Sigmoid colon (tissue), 4 donors: ENCODE data around the gene TNRC18.

Source experiments
- POLR2AphosphoS5 ChIP-seq, 4 donors: sonication (generic); formaldehyde crosslinking; IDR thresholded peaks; one replicate each; pipeline ENCODE4 v1.6.1; 2017; ENCODE audit warnings: antibody characterized with exemption in 4 of 4
- TF ChIP-seq, protein P1 (sequence below), 4 experiments: fragments of 450-650 bp in 3 of 4; fragments of 200-600 bp in 1 of 4; IDR thresholded peaks; one replicate each; pipeline ENCODE4 v1.5.1; 2016 to 2019; ENCODE audit warnings: antibody characterized with exemption in 4 of 4, mild to moderate bottlenecking in 3 of 4, moderate library complexity in 2 of 4

DNA sequence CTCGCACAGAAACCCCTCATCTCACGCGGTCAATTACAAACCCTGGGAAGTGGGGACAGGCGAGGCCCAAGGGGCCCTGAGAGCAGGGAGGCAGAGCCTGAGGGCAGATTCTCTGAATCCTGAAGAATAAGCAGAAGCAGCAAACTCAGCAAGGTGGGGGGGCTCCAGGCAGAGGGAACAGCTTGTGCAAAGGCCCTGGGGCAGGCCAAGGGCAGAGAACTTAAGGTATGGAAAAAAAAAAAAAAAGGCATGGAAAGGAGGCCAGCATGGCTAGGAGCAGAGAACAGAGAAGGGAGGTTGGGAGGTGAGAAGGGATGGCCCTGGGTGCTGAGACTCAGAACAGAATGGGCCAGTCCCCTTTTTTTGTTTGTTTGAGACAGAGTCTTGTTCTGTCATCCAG is 32.8 kb upstream of the TNRC18 start:
- TF ChIP-seq, protein P1, sequence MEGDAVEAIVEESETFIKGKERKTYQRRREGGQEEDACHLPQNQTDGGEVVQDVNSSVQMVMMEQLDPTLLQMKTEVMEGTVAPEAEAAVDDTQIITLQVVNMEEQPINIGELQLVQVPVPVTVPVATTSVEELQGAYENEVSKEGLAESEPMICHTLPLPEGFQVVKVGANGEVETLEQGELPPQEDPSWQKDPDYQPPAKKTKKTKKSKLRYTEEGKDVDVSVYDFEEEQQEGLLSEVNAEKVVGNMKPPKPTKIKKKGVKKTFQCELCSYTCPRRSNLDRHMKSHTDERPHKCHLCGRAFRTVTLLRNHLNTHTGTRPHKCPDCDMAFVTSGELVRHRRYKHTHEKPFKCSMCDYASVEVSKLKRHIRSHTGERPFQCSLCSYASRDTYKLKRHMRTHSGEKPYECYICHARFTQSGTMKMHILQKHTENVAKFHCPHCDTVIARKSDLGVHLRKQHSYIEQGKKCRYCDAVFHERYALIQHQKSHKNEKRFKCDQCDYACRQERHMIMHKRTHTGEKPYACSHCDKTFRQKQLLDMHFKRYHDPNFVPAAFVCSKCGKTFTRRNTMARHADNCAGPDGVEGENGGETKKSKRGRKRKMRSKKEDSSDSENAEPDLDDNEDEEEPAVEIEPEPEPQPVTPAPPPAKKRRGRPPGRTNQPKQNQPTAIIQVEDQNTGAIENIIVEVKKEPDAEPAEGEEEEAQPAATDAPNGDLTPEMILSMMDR (IDR thresholded peaks at IDR 0.05), result no peak
- no peak for TF ChIP-seq POLR2AphosphoS5 (IDR thresholded peaks at IDR 0.05)
